CD4-positive, alpha-beta T cell treated with Interleukin-4 for 1 hour (primary cell): ENCODE measurements around the gene SLC10A1.

Experiments
- DNase-seq, 2 donors: peaks; one replicate each; pipeline ENCODE4 v3.0.0-alpha.2; 2020 to 2022

Gene SLC10A1

GRCh38 chr14:69808919-69809808, 12.1 kb upstream of the SLC10A1 start:
- DNase-seq = no peak

- DNase-seq = no peak
Measured at GRCh38 chr14:69807192-69807591, 10.2 kb upstream of the SLC10A1 start.

GRCh38 chr14:69804902-69805301, 7.9 kb upstream of the SLC10A1 start:
- no peak for DNase-seq

GRCh38 chr14:69803753-69804152, 6.7 kb upstream of the SLC10A1 start:
- no peak for DNase-seq

- DNase-seq = no peak
Measured at GRCh38 chr14:69798339-69798735, 1.3 kb upstream of the SLC10A1 start.

- no peak for DNase-seq
Measured at GRCh38 chr14:69797573-69798338, 715 bp upstream of the SLC10A1 start.

- no peak for DNase-seq
Measured at GRCh38 chr14:69795691-69796090, 1.4 kb downstream of the SLC10A1 start.

GRCh38 chr14:69794791-69795190, 2.2 kb downstream of the SLC10A1 start:
- DNase-seq = no peak

- DNase-seq = no peak
Measured at GRCh38 chr14:69792887-69793421, 4.1 kb downstream of the SLC10A1 start.

GRCh38 chr14:69789118-69789640, 7.9 kb downstream of the SLC10A1 start:
- DNase-seq = no peak

GRCh38 chr14:69786603-69787002, 10.4 kb downstream of the SLC10A1 start:
- DNase-seq = no peak

- DNase-seq = no peak
Measured at GRCh38 chr14:69784942-69785341, 12.1 kb downstream of the SLC10A1 start.

GRCh38 chr14:69780952-69781351, 16.1 kb downstream of the SLC10A1 start:
- DNase-seq = no peak

GRCh38 chr14:69780092-69780491, 16.9 kb downstream of the SLC10A1 start:
- DNase-seq = no peak

- DNase-seq = no peak
Measured at GRCh38 chr14:69779088-69779487, 18.0 kb downstream of the SLC10A1 start.

GRCh38 chr14:69776875-69777453, 20.1 kb downstream of the SLC10A1 start:
- DNase-seq = peak in 1 of 2 donors; percentile 27

GRCh38 chr14:69775012-69775411, 22.0 kb downstream of the SLC10A1 start:
- DNase-seq = no peak

- DNase-seq = peak in 1 of 2 donors; percentile 32
Measured at GRCh38 chr14:69773571-69774276, 23.3 kb downstream of the SLC10A1 start.

GRCh38 chr14:69772082-69773017, 24.7 kb downstream of the SLC10A1 start:
- peak in 1 of 2 donors; percentile 33 for DNase-seq

GRCh38 chr14:69771136-69771535, 25.9 kb downstream of the SLC10A1 start:
- no peak for DNase-seq

GRCh38 chr14:69770559-69770958, 26.5 kb downstream of the SLC10A1 start:
- DNase-seq = no peak
